HUES6 (cell line): Measurements from ENCODE around the gene WDR5B.

Experiments used
- H3K27ac ChIP-seq: 2 replicates; pipeline ENCODE4 v1.7.0; 2013; ENCODE audit warnings: low read depth, mild to moderate bottlenecking, low read length, inconsistent platforms
- H3K27me3 ChIP-seq: 2 replicates; pipeline ENCODE4 v1.6.1; 2013; ENCODE audit warnings: low read length; ENCODE audit not compliant: control insufficient read depth, insufficient read depth
- H3K36me3 ChIP-seq: 2 replicates; pipeline ENCODE4 v1.6.1; 2013; ENCODE audit warnings: low read length; ENCODE audit not compliant: control insufficient read depth, insufficient read depth
- H3K4me1 ChIP-seq: 2 replicates; pipeline ENCODE4 v1.6.1; 2013; ENCODE audit warnings: low read length; ENCODE audit not compliant: control insufficient read depth, insufficient read depth
- H3K4me3 ChIP-seq: 2 replicates; pipeline ENCODE4 v1.5.1; 2013; ENCODE audit warnings: low read depth, low read length
- H3K9ac ChIP-seq: one replicate; pipeline ENCODE4 v1.6.1; 2013; ENCODE audit warnings: mild to moderate bottlenecking, low read length
- H3K9me3 ChIP-seq: 2 replicates; pipeline ENCODE4 v1.6.1; 2013; ENCODE audit warnings: low read depth, low read length; ENCODE audit not compliant: control insufficient read depth, insufficient read depth

Gene WDR5B

GRCh38 chr3:122443090-122443489 lies 27.2 kb upstream of the WDR5B start:
- H3K4me3 ChIP-seq: peak overlapping the region; percentile 27; the same call in 1 of the 2 replicates
- peaks cover 3% of the 10 kb centered on the region; the same call in 1 of the 2 replicates for H3K9me3 ChIP-seq
- H3K36me3 ChIP-seq: peaks cover 68% of the 10 kb centered on the region
- H3K27me3 ChIP-seq: no peaks in the 10 kb centered on the region
- H3K4me1 ChIP-seq: peaks cover 6% of the 10 kb centered on the region; the same call in 1 of the 2 replicates
- peak overlapping the region; percentile 74; the same call in 1 of the 2 replicates for H3K27ac ChIP-seq
- peak overlapping the region; percentile 27 for H3K9ac ChIP-seq

GRCh38 chr3:122435950-122436349 lies 20.1 kb upstream of the WDR5B start:
- Histone ChIP-seq H3K9ac (no peak overlapping the region), H3K36me3 (peaks cover 92% of the 10 kb centered on the region), H3K27me3 (no peaks in the 10 kb centered on the region), H3K4me3 (no peak overlapping the region), H3K27ac (no peak overlapping the region), H3K9me3 (0 out of 2 replicates have a peak, but pooled peaks cover 2% of the 10 kb centered on the region), H3K4me1 (no peaks in the 10 kb centered on the region)

GRCh38 chr3:122430371-122430770 lies 14.5 kb upstream of the WDR5B start:
- Histone ChIP-seq H3K27ac (no peak overlapping the region), H3K27me3 (no peaks in the 10 kb centered on the region), H3K36me3 (peaks cover 76% of the 10 kb centered on the region), H3K4me3 (no peak overlapping the region), H3K9me3 (no peaks in the 10 kb centered on the region), H3K4me1 (no peaks in the 10 kb centered on the region), H3K9ac (no peak overlapping the region)

- Histone ChIP-seq H3K9ac (no peak overlapping the region), H3K27me3 (no peaks in the 10 kb centered on the region), H3K4me3 (no peak overlapping the region), H3K36me3 (peaks cover 61% of the 10 kb centered on the region), H3K27ac (no peak overlapping the region), H3K9me3 (no peaks in the 10 kb centered on the region), H3K4me1 (no peaks in the 10 kb centered on the region)
Measured at GRCh38 chr3:122427857-122428471, 12.1 kb upstream of the WDR5B start.

- 0 out of 2 replicates have a peak, but pooled peaks cover 3% of the 10 kb centered on the region for H3K4me1 ChIP-seq
- H3K27me3 ChIP-seq: no peaks in the 10 kb centered on the region
- no peak overlapping the region for H3K27ac ChIP-seq
- no peaks in the 10 kb centered on the region for H3K9me3 ChIP-seq
- H3K9ac ChIP-seq: no peak overlapping the region
- no peak overlapping the region for H3K4me3 ChIP-seq
- H3K36me3 ChIP-seq: peaks cover 32% of the 10 kb centered on the region
Measured at GRCh38 chr3:122421836-122422235, 6.0 kb upstream of the WDR5B start.

GRCh38 chr3:122421101-122421500 lies 5.2 kb upstream of the WDR5B start:
- Histone ChIP-seq H3K27ac (no peak overlapping the region), H3K9me3 (no peaks in the 10 kb centered on the region), H3K9ac (no peak overlapping the region), H3K36me3 (peaks cover 24% of the 10 kb centered on the region), H3K27me3 (no peaks in the 10 kb centered on the region), H3K4me1 (0 out of 2 replicates have a peak, but pooled peaks cover 3% of the 10 kb centered on the region), H3K4me3 (no peak overlapping the region)

- H3K9me3 ChIP-seq: no peaks in the 10 kb centered on the region
- peak overlapping the region; percentile 95 for H3K4me3 ChIP-seq
- peak overlapping the region; percentile 91 for H3K9ac ChIP-seq
- peaks cover 8% of the 10 kb centered on the region for H3K36me3 ChIP-seq
- peak overlapping the region; percentile 78; the same call in 1 of the 2 replicates for H3K27ac ChIP-seq
- H3K4me1 ChIP-seq: 0 out of 2 replicates have a peak, but pooled peaks cover 3% of the 10 kb centered on the region
- H3K27me3 ChIP-seq: no peaks in the 10 kb centered on the region
Measured at GRCh38 chr3:122416966-122417365, 1.1 kb upstream of the WDR5B start.

- Histone ChIP-seq H3K27me3 (no peaks in the 10 kb centered on the region), H3K27ac (no peak overlapping the region), H3K9me3 (no peaks in the 10 kb centered on the region)
Measured at GRCh38 chr3:122415104-122415744, 638 bp downstream of the WDR5B start.

GRCh38 chr3:122414391-122414790 lies 1.5 kb downstream of the WDR5B start:
- H3K27me3 ChIP-seq: no peaks in the 10 kb centered on the region
- H3K9ac ChIP-seq: no peak overlapping the region
- no peak overlapping the region for H3K4me3 ChIP-seq
- no peak overlapping the region for H3K27ac ChIP-seq
- H3K9me3 ChIP-seq: no peaks in the 10 kb centered on the region
- 0 out of 2 replicates have a peak, but pooled peaks cover 3% of the 10 kb centered on the region for H3K4me1 ChIP-seq
- H3K36me3 ChIP-seq: peaks cover 21% of the 10 kb centered on the region

More at GRCh38 chr3:122415104-122415744, 638 bp downstream of the WDR5B start:
- peaks cover 14% of the 10 kb centered on the region for H3K36me3 ChIP-seq
- peak overlapping the region; percentile 71 for H3K9ac ChIP-seq
- 0 out of 2 replicates have a peak, but pooled peaks cover 3% of the 10 kb centered on the region for H3K4me1 ChIP-seq
- peak overlapping the region; percentile 95 for H3K4me3 ChIP-seq

- no peak overlapping the region for H3K27ac ChIP-seq
- H3K9me3 ChIP-seq: no peaks in the 10 kb centered on the region
- no peaks in the 10 kb centered on the region for H3K4me1 ChIP-seq
- H3K27me3 ChIP-seq: no peaks in the 10 kb centered on the region
- no peak overlapping the region for H3K9ac ChIP-seq
- H3K36me3 ChIP-seq: peaks cover 56% of the 10 kb centered on the region
- H3K4me3 ChIP-seq: no peak overlapping the region
Measured at GRCh38 chr3:122410639-122411038, 5.2 kb downstream of the WDR5B start.

GRCh38 chr3:122410111-122410510 lies 5.8 kb downstream of the WDR5B start:
- Histone ChIP-seq H3K27me3 (no peaks in the 10 kb centered on the region), H3K4me1 (no peaks in the 10 kb centered on the region), H3K9me3 (no peaks in the 10 kb centered on the region), H3K36me3 (peaks cover 61% of the 10 kb centered on the region), H3K4me3 (no peak overlapping the region), H3K9ac (no peak overlapping the region), H3K27ac (no peak overlapping the region)
